Neural cell (in vitro differentiated cells): ENCODE results near the gene DLG2. TPM values are rescaled to one million over a fixed set of nuclear protein-coding genes. Genes with fewer than 3 reads are reported as not detected.

ENCODE experiments used
- H2AFZ ChIP-seq: fragments of 200-600, 300-800 bp; sonication (generic), shearing (Covaris generic); 2 replicates; pipeline ENCODE4 v1.6.0; 2014; ENCODE audit warnings: low read depth, mild to moderate bottlenecking, antibody characterized with exemption, low read length, moderate library complexity
- H3F3A ChIP-seq: fragments of 200-600 bp; shearing (Covaris generic); 2 replicates; pipeline ENCODE4 v1.6.1; 2016; ENCODE audit warnings: mild to moderate bottlenecking, moderate library complexity, mixed read lengths, antibody characterized with exemption, low read length; ENCODE audit not compliant: insufficient read depth, poor library complexity, severe bottlenecking
- H3K27ac ChIP-seq: fragments of 200-600, 300-800 bp; sonication (generic), shearing (Covaris generic); 2 replicates; pipeline ENCODE4 v1.5.1; 2014; ENCODE audit warnings: mild to moderate bottlenecking, low read length, moderate library complexity
- H3K27me3 ChIP-seq: fragments of 300-800, 200-600 bp; sonication (generic), shearing (Covaris generic); 2 replicates; pipeline ENCODE4 v1.6.0; 2014; ENCODE audit warnings: mild to moderate bottlenecking, low read depth, low read length, moderate library complexity; ENCODE audit not compliant: insufficient read depth
- H3K36me3 ChIP-seq: fragments of 300-800, 200-600 bp; sonication (generic), shearing (Covaris generic); 2 replicates; pipeline ENCODE4 v1.5.1; 2014; ENCODE audit warnings: mild to moderate bottlenecking, antibody characterized with exemption, low read length, moderate library complexity; ENCODE audit not compliant: insufficient read depth
- H3K4me2 ChIP-seq: fragments of 300-800, 200-600 bp; sonication (generic), shearing (Covaris generic); 2 replicates; pipeline ENCODE4 v1.6.0; 2014; ENCODE audit warnings: mild to moderate bottlenecking, low read length
- H3K4me3 ChIP-seq: fragments of 300-800, 200-600 bp; sonication (generic), shearing (Covaris generic); 2 replicates; pipeline ENCODE4 v1.5.1; 2014; ENCODE audit warnings: mild to moderate bottlenecking, low read length, moderate library complexity
- H3K79me2 ChIP-seq: fragments of 200-600 bp; shearing (Covaris generic); replicated peaks from 2 replicates; pipeline ENCODE4 v1.6.0; 2014; ENCODE audit warnings: mild to moderate bottlenecking, low read length, moderate library complexity; ENCODE audit not compliant: insufficient read depth
- H3K9ac ChIP-seq: fragments of 300-800, 200-600 bp; sonication (generic), shearing (Covaris generic); 2 replicates; pipeline ENCODE4 v1.6.1; 2016; ENCODE audit warnings: mild to moderate bottlenecking, low read length, mixed read lengths
- H3K9me2 ChIP-seq: fragments of 200-600 bp; shearing (Covaris generic); 2 replicates; pipeline ENCODE4 v1.6.1; 2016; ENCODE audit warnings: mild to moderate bottlenecking, low read length, mixed read lengths; ENCODE audit not compliant: insufficient read depth
- H3K9me3 ChIP-seq: fragments of 200-600, 300-800 bp; sonication (generic), shearing (Covaris generic); 2 replicates; pipeline ENCODE4 v1.6.1; 2016; ENCODE audit warnings: mild to moderate bottlenecking, mixed run types, low read length, moderate library complexity, mixed read lengths
- H4K20me1 ChIP-seq: fragments of 200-600 bp; shearing (Covaris generic); 2 replicates; pipeline ENCODE4 v1.6.1; 2016; ENCODE audit warnings: mild to moderate bottlenecking, mixed run types; ENCODE audit not compliant: insufficient read depth
- CTCF ChIP-seq: fragments of 450-650 bp; IDR thresholded peaks from 2 replicates; pipeline ENCODE4 v1.5.1; 2014; ENCODE audit warnings: antibody characterized with exemption, mild to moderate bottlenecking, moderate library complexity; ENCODE audit not compliant: poor library complexity, severe bottlenecking
- EP300 ChIP-seq: fragments of 450-650 bp; conservative IDR thresholded peaks from 2 replicates; pipeline ENCODE4 v1.6.1; 2014; ENCODE audit warnings: antibody characterized with exemption, mild to moderate bottlenecking, moderate library complexity; ENCODE audit not compliant: poor library complexity, severe bottlenecking
- EZH2 ChIP-seq: fragments of 200-600, 300-800 bp; shearing (Covaris generic), sonication (generic); IDR thresholded peaks from 2 replicates; pipeline ENCODE4 v1.6.1; 2014; ENCODE audit warnings: antibody characterized with exemption, low read length, borderline replicate concordance, mild to moderate bottlenecking; ENCODE audit not compliant: insufficient read depth, poor library complexity, severe bottlenecking
- MXI1 ChIP-seq: fragments of 450-650 bp; conservative IDR thresholded peaks from 2 replicates; pipeline ENCODE4 v1.6.1; 2014; ENCODE audit warnings: antibody characterized with exemption, mild to moderate bottlenecking; ENCODE audit not compliant: poor library complexity, severe bottlenecking
- POLR2AphosphoS5 ChIP-seq: IDR thresholded peaks from 2 replicates; pipeline ENCODE4 v1.6.1; 2012
- RAD21 ChIP-seq: fragments of 450-650 bp; conservative IDR thresholded peaks from 2 replicates; pipeline ENCODE4 v1.6.1; 2014; ENCODE audit warnings: antibody characterized with exemption, mild to moderate bottlenecking, moderate library complexity
- REST ChIP-seq: IDR thresholded peaks from 2 replicates; pipeline ENCODE4 v1.6.1; 2012; ENCODE audit warnings: borderline replicate concordance
- SMC3 ChIP-seq: fragments of 450-650 bp; conservative IDR thresholded peaks from 2 replicates; pipeline ENCODE4 v1.6.1; 2014; ENCODE audit warnings: antibody characterized with exemption, mild to moderate bottlenecking, moderate library complexity; ENCODE audit not compliant: poor library complexity
- TAF1 ChIP-seq: IDR thresholded peaks from 2 replicates; pipeline ENCODE4 v1.6.1; 2012; ENCODE audit warnings: low read depth
- polyA plus RNA-seq: library from polyadenylated mRNA; depleted of rRNA; stranded (reverse); fragments of >200 nt; gene quantifications from 2 replicates; pipeline ENCODE4 v1.2.3, GENCODE V29; 2014

The DLG2 gene
- polyA plus RNA-seq, 1 donor from 2014 or later = 179 TPM

GRCh38 chr11:84273541-84273940 lies 1353.6 kb downstream of the DLG2 start:
- no peaks in the 10 kb centered on the region for H3F3A ChIP-seq
- H2AFZ ChIP-seq = no peak overlapping the region
- no peak overlapping the region for H3K27ac ChIP-seq
- no peaks in the 10 kb centered on the region for H3K79me2 ChIP-seq
- no peaks in the 10 kb centered on the region for H3K27me3 ChIP-seq
- H3K9ac ChIP-seq = no peak overlapping the region
- no peaks in the 10 kb centered on the region for H3K9me3 ChIP-seq
- H4K20me1 ChIP-seq = no peaks in the 10 kb centered on the region
- no peaks in the 10 kb centered on the region for H3K36me3 ChIP-seq
- H3K4me3 ChIP-seq = no peak overlapping the region
- H3K4me2 ChIP-seq = no peak overlapping the region
- no peaks in the 10 kb centered on the region for H3K9me2 ChIP-seq
- TF ChIP-seq REST (no peak), SMC3 (no peak), MXI1 (no peak), EP300 (no peak), TAF1 (no peak), EZH2 (no peak), CTCF (no peak), RAD21 (no peak), POLR2AphosphoS5 (no peak)

- Histone ChIP-seq H3K4me3 (no peak overlapping the region), H3K9me2 (no peaks in the 10 kb centered on the region), H3K36me3 (no peaks in the 10 kb centered on the region), H3K27me3 (no peaks in the 10 kb centered on the region), H4K20me1 (no peaks in the 10 kb centered on the region), H3F3A (no peaks in the 10 kb centered on the region), H3K4me2 (no peak overlapping the region), H3K79me2 (no peaks in the 10 kb centered on the region), H2AFZ (no peak overlapping the region), H3K9ac (no peak overlapping the region), H3K27ac (no peak overlapping the region), H3K9me3 (no peaks in the 10 kb centered on the region)
- TF ChIP-seq CTCF (no peak), POLR2AphosphoS5 (no peak), RAD21 (no peak), EP300 (no peak), TAF1 (no peak), REST (no peak), SMC3 (no peak), EZH2 (no peak)
Observed at GRCh38 chr11:84270466-84270865, 1356.7 kb downstream of the DLG2 start.
